ENCODE results near the gene NSMF.

DNA sequence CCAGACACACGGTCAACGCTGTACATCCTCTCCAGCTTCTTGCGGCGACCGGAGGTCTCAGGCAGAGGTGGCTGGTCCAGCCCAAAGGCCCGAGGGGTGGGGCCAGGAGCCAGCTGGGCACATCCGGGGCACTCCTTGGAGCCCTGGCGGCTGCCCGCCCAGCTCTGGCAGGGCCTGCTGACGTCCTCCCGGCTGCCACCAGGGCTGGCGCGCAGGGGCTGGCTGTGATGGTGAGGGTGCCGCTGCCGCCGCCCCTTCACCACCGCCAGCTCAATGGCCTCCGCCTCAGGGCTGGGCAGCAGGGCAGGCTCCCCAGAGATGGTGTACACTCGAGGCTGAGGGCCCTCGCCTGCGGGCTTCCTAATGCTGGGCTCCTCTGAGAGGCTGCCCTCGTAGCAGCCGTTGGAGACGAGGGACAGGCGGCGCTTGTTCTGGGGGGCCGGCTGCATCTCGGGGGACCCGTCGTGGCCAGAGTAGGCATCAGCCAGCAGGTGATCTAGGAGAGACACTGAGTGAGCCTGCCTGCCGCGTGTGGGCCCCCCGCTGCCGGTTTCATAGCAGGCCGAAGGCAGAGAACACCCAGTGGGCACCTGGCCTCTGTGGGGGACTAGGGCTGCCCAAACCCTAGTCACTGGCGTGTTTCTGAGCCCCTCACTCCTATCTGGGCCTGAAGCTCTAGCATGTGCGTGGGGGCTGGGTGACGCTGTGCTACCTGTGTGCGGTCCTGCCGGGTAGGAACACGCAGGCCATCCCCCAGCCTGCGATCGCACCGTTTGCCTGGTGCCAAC lies 1.5 kb downstream of the NSMF start:
- TF ChIP-seq RAD21 (IDR thresholded peaks at IDR 0.05; ENCODE audit: low read length) (no peak), RFX5 (IDR thresholded peaks at IDR 0.05; ENCODE audit: low read depth, low read length) (no peak), CEBPB (IDR thresholded peaks at IDR 0.05; ENCODE audit: low read depth, low read length) (no peak), MXI1 (IDR thresholded peaks at IDR 0.05; ENCODE audit: borderline replicate concordance, low read depth, low read length) (no peak), RCOR1 (IDR thresholded peaks at IDR 0.05; ENCODE audit: insufficient replicate concordance, low read length) (no peak), MAZ (IDR thresholded peaks at IDR 0.05; ENCODE audit: borderline replicate concordance, low read depth, low read length) (no peak), BHLHE40 (IDR thresholded peaks at IDR 0.05; ENCODE audit: low read depth, low read length) (no peak), POLR2A (IDR thresholded peaks at IDR 0.05; ENCODE audit: low read depth, low read length) (no peak), MAFK (IDR thresholded peaks at IDR 0.05; ENCODE audit: low read depth, low read length) (no peak), CHD1 (IDR thresholded peaks at IDR 0.05; ENCODE audit: low read depth, low read length) (no peak), NFE2L2 (IDR thresholded peaks at IDR 0.05; ENCODE audit: low read depth, low read length) (no peak)
- TF ChIP-seq, protein P1, sequence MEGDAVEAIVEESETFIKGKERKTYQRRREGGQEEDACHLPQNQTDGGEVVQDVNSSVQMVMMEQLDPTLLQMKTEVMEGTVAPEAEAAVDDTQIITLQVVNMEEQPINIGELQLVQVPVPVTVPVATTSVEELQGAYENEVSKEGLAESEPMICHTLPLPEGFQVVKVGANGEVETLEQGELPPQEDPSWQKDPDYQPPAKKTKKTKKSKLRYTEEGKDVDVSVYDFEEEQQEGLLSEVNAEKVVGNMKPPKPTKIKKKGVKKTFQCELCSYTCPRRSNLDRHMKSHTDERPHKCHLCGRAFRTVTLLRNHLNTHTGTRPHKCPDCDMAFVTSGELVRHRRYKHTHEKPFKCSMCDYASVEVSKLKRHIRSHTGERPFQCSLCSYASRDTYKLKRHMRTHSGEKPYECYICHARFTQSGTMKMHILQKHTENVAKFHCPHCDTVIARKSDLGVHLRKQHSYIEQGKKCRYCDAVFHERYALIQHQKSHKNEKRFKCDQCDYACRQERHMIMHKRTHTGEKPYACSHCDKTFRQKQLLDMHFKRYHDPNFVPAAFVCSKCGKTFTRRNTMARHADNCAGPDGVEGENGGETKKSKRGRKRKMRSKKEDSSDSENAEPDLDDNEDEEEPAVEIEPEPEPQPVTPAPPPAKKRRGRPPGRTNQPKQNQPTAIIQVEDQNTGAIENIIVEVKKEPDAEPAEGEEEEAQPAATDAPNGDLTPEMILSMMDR (conservative IDR thresholded peaks at IDR 0.05; ENCODE audit: low read depth, low read length): no peak
- TF ChIP-seq, protein P2, sequence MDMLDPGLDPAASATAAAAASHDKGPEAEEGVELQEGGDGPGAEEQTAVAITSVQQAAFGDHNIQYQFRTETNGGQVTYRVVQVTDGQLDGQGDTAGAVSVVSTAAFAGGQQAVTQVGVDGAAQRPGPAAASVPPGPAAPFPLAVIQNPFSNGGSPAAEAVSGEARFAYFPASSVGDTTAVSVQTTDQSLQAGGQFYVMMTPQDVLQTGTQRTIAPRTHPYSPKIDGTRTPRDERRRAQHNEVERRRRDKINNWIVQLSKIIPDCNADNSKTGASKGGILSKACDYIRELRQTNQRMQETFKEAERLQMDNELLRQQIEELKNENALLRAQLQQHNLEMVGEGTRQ (IDR thresholded peaks at IDR 0.05; ENCODE audit: low read depth, low read length): no peak

Measured in IMR-90 (cell line).